Tibial artery (tissue), 4 donors: ENCODE results near the gene SFMBT2.

Source experiments
- DNase-seq, 2 donors: peaks; one replicate each; pipeline ENCODE4 v3.0.0-alpha.2; 2019
- H3K27ac ChIP-seq, 2 donors: fragments of 200-600 bp; sonication (generic) in 1 of 2; 1 replicate in 1 of 2; 2 replicates in 1 of 2; pipeline ENCODE4 v1.5.1; 2018 to 2019; ENCODE audit warnings: mild to moderate bottlenecking in 1 of 2
- H3K27me3 ChIP-seq, 2 donors: fragments of 200-600 bp; sonication (generic) in 1 of 2; one replicate each; pipeline versions ENCODE4 v1.5.1 to v1.6.0; 2016 to 2019
- H3K36me3 ChIP-seq, 3 donors: fragments of 200-600 bp; sonication (generic) in 2 of 3; one replicate each; pipeline ENCODE4 v1.5.1; 2016 to 2019; ENCODE audit warnings: mild to moderate bottlenecking in 2 of 3
- H3K4me1 ChIP-seq, 4 donors: fragments of 200-600 bp; sonication (generic) in 2 of 4; 1 replicate in 3 of 4; 2 replicates in 1 of 4; pipeline ENCODE4 v1.5.1; 2016 to 2019
- H3K4me3 ChIP-seq, 2 donors: fragments of 200-600 bp; sonication (generic) in 1 of 2; 1 replicate in 1 of 2; 2 replicates in 1 of 2; pipeline ENCODE4 v1.5.1; 2018 to 2019; ENCODE audit warnings: mild to moderate bottlenecking in 2 of 2
- H3K9me3 ChIP-seq, 3 donors: fragments of 200-600 bp; sonication (generic) in 1 of 3; one replicate each; pipeline ENCODE4 v1.5.1; 2016 to 2019
- CTCF ChIP-seq, 2 experiments: fragments of 200-600 bp in 1 of 2; fragments of 450-650 bp in 1 of 2; IDR thresholded peaks; one replicate each; pipeline ENCODE4 v1.5.1; 2017 to 2019; ENCODE audit warnings: antibody characterized with exemption in 2 of 2, mild to moderate bottlenecking in 1 of 2, moderate library complexity in 1 of 2
- intact Hi-C: fragments of 100-400 bp; cut with DNase I; formaldehyde crosslinking; loops from one replicate; pipeline ENCODE4 v1.15.0; 2023; ENCODE audit warnings: low total_unique reads

SFMBT2 gene

GRCh38 chr10:7298495-7298894, 112.3 kb downstream of the SFMBT2 start:
- Histone ChIP-seq H3K9me3 (no peaks in the 10 kb centered on the region), H3K4me3 (no peak overlapping the region), H3K27me3 (peaks cover 0 to 3% of the 10 kb centered on the region in 2 donors), H3K36me3 (no peaks in the 10 kb centered on the region), H3K27ac (no peak overlapping the region), H3K4me1 (peaks cover 0 to 7% (median 0%) of the 10 kb centered on the region in 4 donors)
- TF ChIP-seq CTCF (IDR thresholded peaks at IDR 0.05) = no peak
- intact Hi-C loops = no loop called here
- no peak for DNase-seq

- Histone ChIP-seq H3K4me1 (peaks cover 0 to 7% (median 0%) of the 10 kb centered on the region in 4 donors), H3K9me3 (no peaks in the 10 kb centered on the region), H3K36me3 (no peaks in the 10 kb centered on the region), H3K27me3 (peaks cover 0 to 3% of the 10 kb centered on the region in 2 donors), H3K27ac (no peak overlapping the region), H3K4me3 (no peak overlapping the region)
- intact Hi-C loops = no loop called here
- no peak for TF ChIP-seq CTCF (IDR thresholded peaks at IDR 0.05)
- no peak for DNase-seq
These were observed 113.7 kb downstream of the SFMBT2 start for GRCh38 chr10:7297094-7297493.

GRCh38 chr10:7296648-7297047, 114.2 kb downstream of the SFMBT2 start:
- DNase-seq = no peak
- no peak for TF ChIP-seq CTCF (IDR thresholded peaks at IDR 0.05)
- Histone ChIP-seq H3K4me3 (no peak overlapping the region), H3K27me3 (peaks cover 0 to 3% of the 10 kb centered on the region in 2 donors), H3K36me3 (no peaks in the 10 kb centered on the region), H3K27ac (no peak overlapping the region), H3K9me3 (no peaks in the 10 kb centered on the region), H3K4me1 (peaks cover 0 to 7% (median 0%) of the 10 kb centered on the region in 4 donors)
- intact Hi-C loops = no loop called here

GRCh38 chr10:7296076-7296475, 114.8 kb downstream of the SFMBT2 start:
- no peak for TF ChIP-seq CTCF (IDR thresholded peaks at IDR 0.05)
- Histone ChIP-seq H3K4me1 (peaks cover 0 to 7% (median 0%) of the 10 kb centered on the region in 4 donors), H3K27ac (no peak overlapping the region), H3K27me3 (peaks cover 0 to 3% of the 10 kb centered on the region in 2 donors), H3K36me3 (no peaks in the 10 kb centered on the region), H3K4me3 (no peak overlapping the region), H3K9me3 (no peaks in the 10 kb centered on the region)
- DNase-seq = no peak
- intact Hi-C loops = no loop called here

GRCh38 chr10:7293378-7293920, 117.4 kb downstream of the SFMBT2 start:
- H3K4me3 ChIP-seq = no peak overlapping the region
- no peaks in the 10 kb centered on the region for H3K9me3 ChIP-seq
- H3K4me1 ChIP-seq = no peaks in the 10 kb centered on the region
- no peak for DNase-seq
- no peak for TF ChIP-seq CTCF (IDR thresholded peaks at IDR 0.05)
- H3K27ac ChIP-seq = no peak overlapping the region
- no peaks in the 10 kb centered on the region for H3K36me3 ChIP-seq
- intact Hi-C loops = no loop called here
- H3K27me3 ChIP-seq = peaks cover 0 to 3% of the 10 kb centered on the region in 2 donors
